C4-2B (cell line): Measurements from ENCODE around the gene CHDH.

Experiments
- H3K27ac ChIP-seq: fragments of 450-650 bp; 2 replicates; pipeline ENCODE4 v1.5.1; 2017
- CTCF ChIP-seq: fragments of 450-650 bp; conservative IDR thresholded peaks from 2 replicates; pipeline ENCODE4 v1.5.1; 2017; ENCODE audit warnings: mild to moderate bottlenecking
- ZFX ChIP-seq: fragments of 450-650 bp; IDR thresholded peaks from 2 replicates; pipeline ENCODE4 v1.6.1; 2017

CHDH gene

GRCh38 chr3:53823026-53823955 is 22.9 kb downstream of the CHDH start:
- TF ChIP-seq CTCF (no peak), ZFX (no peak)
- no peak overlapping the region for H3K27ac ChIP-seq

GRCh38 chr3:53822331-53822741 is 23.9 kb downstream of the CHDH start:
- H3K27ac ChIP-seq = no peak overlapping the region

GRCh38 chr3:53821631-53822121 is 24.5 kb downstream of the CHDH start:
- TF ChIP-seq ZFX (no peak), CTCF (no peak)
- no peak overlapping the region for H3K27ac ChIP-seq

More at GRCh38 chr3:53822331-53822741, 23.9 kb downstream of the CHDH start:
- TF ChIP-seq ZFX (no peak), CTCF (no peak)

GRCh38 chr3:53820756-53821580 is 25.3 kb downstream of the CHDH start:
- no peak overlapping the region for H3K27ac ChIP-seq
- TF ChIP-seq ZFX (no peak), CTCF (no peak)

GRCh38 chr3:53820084-53820483 is 26.1 kb downstream of the CHDH start:
- H3K27ac ChIP-seq = no peak overlapping the region
- TF ChIP-seq CTCF (no peak), ZFX (no peak)

- H3K27ac ChIP-seq = no peak overlapping the region
- TF ChIP-seq CTCF (no peak), ZFX (no peak)
Measured at GRCh38 chr3:53819163-53819868, 26.9 kb downstream of the CHDH start.
